PC-3 (cell line): ENCODE results near the gene PCCA. TPM values are rescaled to one million over a fixed set of nuclear protein-coding genes. Genes with fewer than 3 reads are reported as not detected.

Source experiments
- ATAC-seq: fragments of 200-7000 bp; cut with Tn5 transposase; 2 replicates; pipeline ENCODE4 v1.9.1; 2020; ENCODE audit warnings: mild to moderate bottlenecking, moderate library complexity
- BruUV-seq: library from RNA; stranded (reverse); fragments of 400-500 nt; replicated peaks from 2 replicates; lab custom pipeline; 2021; lab: Mats Ljungman, UMichigan
- CTCF ChIA-PET: fragments of 300-600 bp; sonication (Branson Sonifier 250); formaldehyde crosslinking; loops from one replicate; lab custom pipeline; 2022; ENCODE audit warnings: antibody characterized with exemption; lab: Charles Lee
- POLR2A ChIA-PET: fragments of 300-600 bp; sonication (Branson Sonifier 250); formaldehyde crosslinking; loops from one replicate; lab custom pipeline; 2022; ENCODE audit warnings: antibody characterized with exemption; ENCODE audit not compliant: unreplicated experiment; lab: Charles Lee
- DNase-seq: peaks from one replicate; pipeline ENCODE4 v3.0.0-alpha.2; 2015
- H2AFZ ChIP-seq: fragments of 300-600 bp; sonication (generic); 2 replicates; pipeline ENCODE4 v1.6.0; 2016; ENCODE audit warnings: antibody characterized with exemption, low read length
- H3F3A ChIP-seq: fragments of 300-600 bp; sonication (generic); one replicate; pipeline ENCODE4 v1.6.0; 2017; ENCODE audit warnings: antibody characterized with exemption, low read length, control low read depth, mild to moderate bottlenecking; ENCODE audit not compliant: unreplicated experiment
- H3K27ac ChIP-seq: fragments of 300-600 bp; sonication (generic); 2 replicates; pipeline ENCODE4 v1.5.1; 2016; ENCODE audit warnings: mild to moderate bottlenecking, low read length
- H3K27me3 ChIP-seq: fragments of 300-600 bp; sonication (generic); 2 replicates; pipeline ENCODE4 v1.6.1; 2016; ENCODE audit warnings: low read length, mixed read lengths
- H3K36me3 ChIP-seq: fragments of 300-600 bp; sonication (generic); 2 replicates; pipeline ENCODE4 v1.6.1; 2016; ENCODE audit warnings: low read depth, mixed run types, low read length, mixed read lengths
- H3K4me1 ChIP-seq: fragments of 300-600 bp; sonication (generic); 2 replicates; pipeline ENCODE4 v1.5.1; 2016; ENCODE audit warnings: low read length; ENCODE audit not compliant: insufficient read depth
- H3K4me2 ChIP-seq: fragments of 300-600 bp; sonication (generic); 2 replicates; pipeline ENCODE4 v1.6.0; 2016; ENCODE audit warnings: low read length
- H3K4me3 ChIP-seq: fragments of 300-600 bp; sonication (generic); 2 replicates; pipeline ENCODE4 v1.5.1; 2016; ENCODE audit warnings: mild to moderate bottlenecking, low read length, mixed read lengths
- H3K79me2 ChIP-seq: fragments of 300-600 bp; sonication (generic); 2 replicates; pipeline ENCODE4 v1.6.1; 2017; ENCODE audit warnings: low read length, mixed read lengths
- H3K9ac ChIP-seq: fragments of 300-600 bp; sonication (generic); 2 replicates; pipeline ENCODE4 v1.6.0; 2016; ENCODE audit warnings: mild to moderate bottlenecking, low read length
- H3K9me2 ChIP-seq: fragments of 300-600 bp; sonication (generic); replicated peaks from 2 replicates; pipeline ENCODE4 v1.6.1; 2016; ENCODE audit warnings: mixed run types, low read length, mixed read lengths
- H3K9me3 ChIP-seq: fragments of 300-600 bp; sonication (generic); 2 replicates; pipeline ENCODE4 v1.6.1; 2016; ENCODE audit warnings: low read length, mixed read lengths
- H4K20me1 ChIP-seq: fragments of 300-600 bp; sonication (generic); 2 replicates; pipeline ENCODE4 v1.6.1; 2016; ENCODE audit warnings: low read length, mixed read lengths
- CTCF ChIP-seq: fragments of 300-600 bp; sonication (generic); conservative IDR thresholded peaks from 2 replicates; pipeline ENCODE4 v1.5.1; 2017; ENCODE audit warnings: antibody characterized with exemption, low read depth, mild to moderate bottlenecking, low read length
- EZH2 ChIP-seq: fragments of 300-600 bp; sonication (generic); IDR thresholded peaks from one replicate; pipeline ENCODE4 v1.6.1; 2017; ENCODE audit warnings: antibody characterized with exemption, mild to moderate bottlenecking, low read length; ENCODE audit not compliant: unreplicated experiment
- EZH2phosphoT487 ChIP-seq: fragments of 300-600 bp; sonication (generic); IDR thresholded peaks from 2 replicates; pipeline ENCODE4 v1.6.1; 2018; ENCODE audit warnings: mild to moderate bottlenecking, antibody characterized with exemption, low read length, borderline replicate concordance
- intact Hi-C: fragments of 100-400 bp; cut with micrococcal nuclease; formaldehyde crosslinking; loops from 2 replicates; pipeline ENCODE4 v1.9.0; 2023
- total RNA-seq: library from RNA; depleted of rRNA; stranded (reverse); fragments of >200 nt; gene quantifications from 2 replicates; pipeline ENCODE4 v1.2.3, GENCODE V29; 2014

The PCCA gene
- total RNA-seq, 1 experiment from 2014 or later, result 10.5 TPM

GRCh38 chr13:100341327-100341726, 252.4 kb downstream of the PCCA start:
- H2AFZ ChIP-seq, result no peak overlapping the region
- no peaks in the 10 kb centered on the region for H3K9me3 ChIP-seq
- H4K20me1 ChIP-seq, result no peaks in the 10 kb centered on the region
- H3K4me3 ChIP-seq, result no peak overlapping the region
- no peaks in the 10 kb centered on the region for H3K4me1 ChIP-seq
- POLR2A ChIA-PET, result no interaction called here
- H3K9ac ChIP-seq, result no peak overlapping the region
- TF ChIP-seq CTCF, result no peak
- no peak for TF ChIP-seq EZH2phosphoT487
- TF ChIP-seq EZH2, result no peak
- BruUV-seq, result no TSS peak
- H3K27ac ChIP-seq, result no peak overlapping the region
- CTCF ChIA-PET, result no interaction called here
- no peaks in the 10 kb centered on the region for H3F3A ChIP-seq
- DNase-seq (no peak), ATAC-seq (no peak)
- no peaks in the 10 kb centered on the region for H3K27me3 ChIP-seq
- intact Hi-C loops, result no loop called here
- H3K4me2 ChIP-seq, result no peak overlapping the region
- H3K36me3 ChIP-seq, result no peaks in the 10 kb centered on the region
- H3K79me2 ChIP-seq, result no peaks in the 10 kb centered on the region
- no peaks in the 10 kb centered on the region for H3K9me2 ChIP-seq

GRCh38 chr13:100344544-100344943, 255.7 kb downstream of the PCCA start:
- Histone ChIP-seq H3K9ac (no peak overlapping the region), H3F3A (no peaks in the 10 kb centered on the region), H3K4me2 (no peak overlapping the region), H3K9me3 (no peaks in the 10 kb centered on the region), H3K27me3 (no peaks in the 10 kb centered on the region), H3K9me2 (no peaks in the 10 kb centered on the region), H3K4me1 (peaks cover 9% of the 10 kb centered on the region), H4K20me1 (no peaks in the 10 kb centered on the region), H3K36me3 (no peaks in the 10 kb centered on the region), H3K27ac (no peak overlapping the region), H3K4me3 (no peak overlapping the region), H3K79me2 (no peaks in the 10 kb centered on the region), H2AFZ (no peak overlapping the region)
- TF ChIP-seq EZH2 (no peak), CTCF (no peak), EZH2phosphoT487 (no peak)
- DNase-seq (no peak), ATAC-seq (no peak)
- BruUV-seq, result no TSS peak
- POLR2A ChIA-PET, result no interaction called here
- intact Hi-C loops, result no loop called here
- CTCF ChIA-PET, result no interaction called here

- Histone ChIP-seq H3K27me3 (no peaks in the 10 kb centered on the region), H3F3A (no peaks in the 10 kb centered on the region), H3K9me3 (no peaks in the 10 kb centered on the region), H3K36me3 (no peaks in the 10 kb centered on the region), H2AFZ (no peak overlapping the region), H3K9ac (no peak overlapping the region), H3K4me3 (no peak overlapping the region), H3K79me2 (no peaks in the 10 kb centered on the region), H3K9me2 (no peaks in the 10 kb centered on the region), H3K27ac (no peak overlapping the region), H3K4me1 (peaks cover 9% of the 10 kb centered on the region), H4K20me1 (no peaks in the 10 kb centered on the region), H3K4me2 (0 out of 2 replicates have a peak overlapping the region, but pooled peaks have one; percentile 33)
- peak; percentile 50 for DNase-seq
- ChIA-PET CTCF (no interaction called here), POLR2A (no interaction called here)
- intact Hi-C loops, result loop anchor here (5.0 kb wide), 1 partner anchor 164 kb away; no protein-coding TSS in a partner anchor
- TF ChIP-seq EZH2phosphoT487 (no peak), CTCF (no peak), EZH2 (no peak)
- no TSS peak for BruUV-seq
- ATAC-seq, result peak; percentile 96
Observed at GRCh38 chr13:100347968-100348367, 259.1 kb downstream of the PCCA start.
